ENCODE data around the gene FEM1A. TPM values are rescaled to one million over a fixed set of nuclear protein-coding genes. Genes with fewer than 3 reads are reported as not detected.
A peak's percentile ranks its signal among the peaks of the same experiment; 100 is the strongest.

FEM1A gene
- total and polyA plus RNA-seq, 2 donors (not counting 3 experiments of a cell fraction or from before 2014, with no cell fraction given) = 5.1 to 11.4 TPM

DNA sequence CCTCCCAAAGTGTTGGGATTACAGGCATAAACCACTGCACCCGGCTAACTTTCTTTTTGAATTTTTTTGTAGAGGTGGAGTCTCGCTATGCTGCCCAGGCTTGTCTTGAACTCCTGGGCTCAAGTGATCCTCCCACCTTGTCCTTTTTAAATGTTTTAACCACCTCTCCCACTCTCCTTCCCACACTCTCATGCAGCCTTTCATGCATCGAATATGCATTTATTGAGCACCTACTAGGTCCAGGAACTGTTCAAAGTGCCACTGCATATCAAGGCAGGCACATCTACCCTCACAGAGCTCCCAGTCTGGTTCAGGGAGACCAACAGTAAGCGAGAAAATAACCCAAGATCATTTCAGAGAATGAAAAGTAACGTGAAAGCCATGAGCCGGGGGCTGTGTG, 38.8 kb downstream of the FEM1A start:
- H3K4me3 ChIP-seq (replicated peaks in 1 of 3; ENCODE audit: insufficient read depth in 1 of 3, low read depth in 1 of 3, low read length in 3 of 3) = peak overlapping the region; percentile 97 to 100 (median 98)
- intact Hi-C loops (cut with micrococcal nuclease) (no loop called here), dilution Hi-C loops (cut with MboI; ENCODE audit: extremely low pct_ligation_motif_present, low sequenced_read_pairs) (no loop called here)
- DNase-seq (ENCODE audit: low read depth, low spot score) = no peak
- no peak for FAIRE-seq
- H3K9ac ChIP-seq (replicated peaks; ENCODE audit: extremely low read depth, insufficient read depth, low read length) = peak overlapping the region; percentile 92
- H3K79me2 ChIP-seq (ENCODE audit: control insufficient read depth, insufficient read depth, low read length) = peaks cover 36% of the 10 kb centered on the region
- H3K4me2 ChIP-seq (ENCODE audit: insufficient read depth, low read length) = peak overlapping the region; percentile 70
- H3K9me1 ChIP-seq (replicated peaks; ENCODE audit: control insufficient read depth, extremely low read depth, insufficient read depth, low read length) = no peaks in the 10 kb centered on the region
- no peak for TF ChIP-seq POLR2AphosphoS5 (IDR thresholded peaks at IDR 0.05; ENCODE audit: insufficient read depth, low read depth, low read length)
- no peak for TF ChIP-seq FOS (IDR thresholded peaks at IDR 0.05; ENCODE audit: borderline replicate concordance, insufficient read depth, low read length)
- no peak for TF ChIP-seq POLR2A (IDR thresholded peaks at IDR 0.05; ENCODE audit: low read depth, low read length)
- TF ChIP-seq MYC (IDR thresholded peaks at IDR 0.05; ENCODE audit: low read depth, low read length) = no peak
- TF ChIP-seq EZH2 (IDR thresholded peaks at IDR 0.05; ENCODE audit: borderline replicate concordance, low read depth, low read length, severe bottlenecking) = no peak
- TF ChIP-seq GATA2 (IDR thresholded peaks at IDR 0.05; ENCODE audit: insufficient read depth, insufficient read length, low read depth, low read length) = no peak
- TF ChIP-seq, protein P1, sequence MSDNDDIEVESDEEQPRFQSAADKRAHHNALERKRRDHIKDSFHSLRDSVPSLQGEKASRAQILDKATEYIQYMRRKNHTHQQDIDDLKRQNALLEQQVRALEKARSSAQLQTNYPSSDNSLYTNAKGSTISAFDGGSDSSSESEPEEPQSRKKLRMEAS (IDR thresholded peaks at IDR 0.05; ENCODE audit: insufficient read depth, insufficient read length) = no peak
- no peak for TF ChIP-seq JUN (IDR thresholded peaks at IDR 0.05; ENCODE audit: borderline replicate concordance, insufficient read depth, insufficient read length, low read depth)
- TF ChIP-seq, protein P2, sequence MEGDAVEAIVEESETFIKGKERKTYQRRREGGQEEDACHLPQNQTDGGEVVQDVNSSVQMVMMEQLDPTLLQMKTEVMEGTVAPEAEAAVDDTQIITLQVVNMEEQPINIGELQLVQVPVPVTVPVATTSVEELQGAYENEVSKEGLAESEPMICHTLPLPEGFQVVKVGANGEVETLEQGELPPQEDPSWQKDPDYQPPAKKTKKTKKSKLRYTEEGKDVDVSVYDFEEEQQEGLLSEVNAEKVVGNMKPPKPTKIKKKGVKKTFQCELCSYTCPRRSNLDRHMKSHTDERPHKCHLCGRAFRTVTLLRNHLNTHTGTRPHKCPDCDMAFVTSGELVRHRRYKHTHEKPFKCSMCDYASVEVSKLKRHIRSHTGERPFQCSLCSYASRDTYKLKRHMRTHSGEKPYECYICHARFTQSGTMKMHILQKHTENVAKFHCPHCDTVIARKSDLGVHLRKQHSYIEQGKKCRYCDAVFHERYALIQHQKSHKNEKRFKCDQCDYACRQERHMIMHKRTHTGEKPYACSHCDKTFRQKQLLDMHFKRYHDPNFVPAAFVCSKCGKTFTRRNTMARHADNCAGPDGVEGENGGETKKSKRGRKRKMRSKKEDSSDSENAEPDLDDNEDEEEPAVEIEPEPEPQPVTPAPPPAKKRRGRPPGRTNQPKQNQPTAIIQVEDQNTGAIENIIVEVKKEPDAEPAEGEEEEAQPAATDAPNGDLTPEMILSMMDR (IDR thresholded peaks at IDR 0.05; ENCODE audit: extremely low read depth in 1 of 2, insufficient read depth in 1 of 2, low read depth in 1 of 2, low read length in 2 of 2) = no peak
- ChIA-PET CTCF (interaction anchor here (0.9 to 7.5 kb wide), 5 partner anchors 12 to 81 kb away, joined by 3 to 47 read pairs (median 6); partner anchors contain the start of gene PLIN3), POLR2A (no interaction called here)
- H3K27ac ChIP-seq (ENCODE audit: insufficient read depth, low read depth, low read length) = no peak overlapping the region
- H3K36me3 ChIP-seq (ENCODE audit: control insufficient read depth in 2 of 2, extremely low read depth in 1 of 2, insufficient read depth in 2 of 2, low read length in 2 of 2) = no peaks in the 10 kb centered on the region
- no peak overlapping the region for H2AFZ ChIP-seq (ENCODE audit: low read depth, low read length)
- H4K20me1 ChIP-seq (replicated peaks; ENCODE audit: control insufficient read depth, extremely low read depth, insufficient read depth, low read length) = no peaks in the 10 kb centered on the region
- BruUV-seq (replicated peaks) = no TSS peak
- no peaks in the 10 kb centered on the region for H3K27me3 ChIP-seq (ENCODE audit: control insufficient read depth in 2 of 2, insufficient read depth in 2 of 2, low read length in 2 of 2)
- peaks cover 8% of the 10 kb centered on the region for H3K4me1 ChIP-seq (ENCODE audit: control insufficient read depth, extremely low read depth, insufficient read depth, low read length)
- H3K9me3 ChIP-seq (replicated peaks; ENCODE audit: control insufficient read depth, insufficient read depth, low read length) = no peaks in the 10 kb centered on the region

Data from endothelial cell of umbilical vein (primary cell).